ENCODE data around the gene SLC26A6.

Gene SLC26A6

DNA sequence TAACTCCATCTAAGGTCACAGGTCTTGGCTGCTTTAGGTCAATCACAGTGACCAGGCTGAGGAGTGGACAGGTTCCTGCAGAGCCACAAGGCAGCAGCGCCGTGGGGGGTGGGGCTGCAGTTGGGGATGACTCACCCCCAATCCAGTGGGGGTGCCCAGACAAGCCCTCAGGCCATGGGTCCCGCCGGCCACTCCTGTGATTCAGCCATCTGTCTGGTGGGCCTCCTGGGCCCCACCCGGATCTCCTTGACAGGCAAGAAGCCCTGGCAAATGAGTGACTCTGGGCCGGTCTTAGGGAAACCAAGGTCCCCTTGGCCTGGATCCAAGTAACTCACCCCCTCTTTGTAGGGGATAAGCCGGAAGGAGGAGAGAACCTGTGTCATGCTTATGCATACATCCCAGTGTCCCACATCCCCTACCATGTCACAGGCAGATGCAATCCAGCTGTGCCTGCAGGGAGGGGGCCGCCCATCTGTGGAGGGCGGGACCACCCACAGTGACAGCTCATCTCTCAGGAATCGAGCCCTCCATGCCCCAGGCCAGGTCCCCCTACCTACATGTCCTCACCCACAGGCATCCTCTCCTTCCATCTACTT, 39.6 kb downstream of the SLC26A6 start:
- DNase-seq (ENCODE audit: low read depth in 2 of 2): peak; percentile 59 to 97
- peak overlapping the region in 1 of 2 donors; percentile 61 for H3K4me3 ChIP-seq (replicated peaks in 1 of 2; ENCODE audit: low read depth in 2 of 2, low read length in 2 of 2)

DNA sequence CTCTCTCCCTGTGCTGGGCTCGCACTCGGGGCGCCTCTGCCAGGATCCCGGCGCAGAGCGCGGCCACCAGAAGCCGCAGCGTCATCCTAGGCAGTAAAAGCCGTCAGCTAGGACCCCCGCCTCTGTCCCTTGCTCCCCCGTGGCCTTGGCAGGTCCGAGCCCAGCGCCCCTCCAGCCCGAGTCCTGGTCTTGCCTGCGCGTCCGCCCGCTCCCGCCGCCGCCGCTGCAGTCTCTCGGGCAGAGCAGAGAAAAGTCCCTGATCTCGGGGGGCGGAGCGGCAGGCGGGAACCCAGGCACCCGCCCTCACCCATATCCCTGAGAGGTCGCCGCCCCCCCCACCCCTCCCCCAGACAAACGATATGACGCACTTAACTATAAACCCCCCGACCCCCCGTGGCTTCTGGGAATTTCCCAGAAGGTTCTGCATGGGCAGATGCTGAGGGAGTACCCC, 40.2 kb downstream of the SLC26A6 start, which contains the start of gene COL7A1:
Gene COL7A1 (minus strand): TSS at position 255 of the 451 bp plus-strand sequence. CDS start 170 bp downstream, at position 85.
- peak within 1 kb of the TSS; percentile 23 to 61 for H3K4me3 ChIP-seq (replicated peaks in 1 of 2; ENCODE audit: low read depth in 2 of 2, low read length in 2 of 2)
- DNase-seq (ENCODE audit: low read depth in 2 of 2): no peak
- TF ChIP-seq, protein P1, sequence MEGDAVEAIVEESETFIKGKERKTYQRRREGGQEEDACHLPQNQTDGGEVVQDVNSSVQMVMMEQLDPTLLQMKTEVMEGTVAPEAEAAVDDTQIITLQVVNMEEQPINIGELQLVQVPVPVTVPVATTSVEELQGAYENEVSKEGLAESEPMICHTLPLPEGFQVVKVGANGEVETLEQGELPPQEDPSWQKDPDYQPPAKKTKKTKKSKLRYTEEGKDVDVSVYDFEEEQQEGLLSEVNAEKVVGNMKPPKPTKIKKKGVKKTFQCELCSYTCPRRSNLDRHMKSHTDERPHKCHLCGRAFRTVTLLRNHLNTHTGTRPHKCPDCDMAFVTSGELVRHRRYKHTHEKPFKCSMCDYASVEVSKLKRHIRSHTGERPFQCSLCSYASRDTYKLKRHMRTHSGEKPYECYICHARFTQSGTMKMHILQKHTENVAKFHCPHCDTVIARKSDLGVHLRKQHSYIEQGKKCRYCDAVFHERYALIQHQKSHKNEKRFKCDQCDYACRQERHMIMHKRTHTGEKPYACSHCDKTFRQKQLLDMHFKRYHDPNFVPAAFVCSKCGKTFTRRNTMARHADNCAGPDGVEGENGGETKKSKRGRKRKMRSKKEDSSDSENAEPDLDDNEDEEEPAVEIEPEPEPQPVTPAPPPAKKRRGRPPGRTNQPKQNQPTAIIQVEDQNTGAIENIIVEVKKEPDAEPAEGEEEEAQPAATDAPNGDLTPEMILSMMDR (IDR thresholded peaks at IDR 0.05; ENCODE audit: low read depth, low read length): no peak

More for the DNA sequence above, 39.6 kb downstream of the SLC26A6 start:
- TF ChIP-seq, protein P1 (IDR thresholded peaks at IDR 0.05; ENCODE audit: low read depth, low read length): no peak

DNA sequence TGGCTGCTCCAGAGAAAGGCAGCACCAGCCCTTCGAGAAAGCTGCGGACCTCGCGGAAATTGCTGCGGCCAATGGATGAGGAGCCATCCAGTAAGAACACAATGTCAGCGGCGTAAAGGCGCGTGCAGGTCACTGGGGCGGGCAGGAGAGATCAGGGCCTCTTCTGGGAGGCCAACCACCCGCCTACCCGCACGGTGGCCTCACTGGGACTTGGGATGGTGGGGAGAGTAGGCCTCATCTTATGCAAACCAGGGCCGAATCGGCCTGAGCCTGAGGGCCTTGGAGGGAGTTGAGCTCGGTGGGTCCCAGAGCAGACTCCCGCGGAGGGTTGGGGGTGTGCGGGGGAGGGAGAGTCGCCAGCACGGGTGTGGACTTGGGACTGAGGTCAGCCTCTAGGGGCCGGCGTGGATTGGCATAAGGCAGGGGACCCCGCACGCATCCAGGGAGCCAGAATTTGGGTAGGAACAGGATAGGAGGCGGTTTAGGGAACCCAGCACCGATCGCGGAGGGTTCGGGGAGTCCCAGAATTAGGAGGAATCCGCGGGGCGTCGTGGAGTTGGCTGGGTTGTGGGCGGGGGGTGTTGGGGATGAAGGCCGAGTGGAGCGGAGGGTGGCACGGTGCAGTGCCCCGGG, 40.7 kb downstream of the SLC26A6 start:
- H3K4me3 ChIP-seq (replicated peaks in 1 of 2; ENCODE audit: low read depth in 2 of 2, low read length in 2 of 2): peak overlapping the region; percentile 23 to 61
- peak in 1 of 2 donors; percentile 36 for DNase-seq (ENCODE audit: low read depth in 2 of 2)
- TF ChIP-seq, protein P1 (IDR thresholded peaks at IDR 0.05; ENCODE audit: low read depth, low read length): no peak

DNA sequence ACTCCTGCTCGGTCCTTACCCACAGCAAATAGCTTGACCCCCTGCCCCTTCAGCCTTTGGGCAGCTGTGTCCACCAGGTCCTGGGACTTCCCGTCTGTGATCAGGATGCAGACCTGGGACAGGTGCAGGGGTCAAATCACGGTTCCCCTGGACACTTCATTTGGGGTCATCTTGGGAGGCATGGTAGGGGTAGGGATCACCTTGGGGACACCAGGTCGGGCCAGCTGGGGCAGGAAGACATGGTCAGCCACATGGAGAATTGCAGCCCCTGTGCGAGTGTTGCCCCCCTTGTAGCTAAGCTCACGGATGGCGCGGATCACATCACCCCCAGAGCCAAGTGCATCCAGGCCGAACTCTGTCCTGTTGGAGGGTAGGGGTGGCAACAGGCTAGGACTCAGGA, 41.9 kb downstream of the SLC26A6 start:
- no peak for DNase-seq (ENCODE audit: low read depth in 2 of 2)
- peak overlapping the region in 1 of 2 donors; percentile 61 for H3K4me3 ChIP-seq (replicated peaks in 1 of 2; ENCODE audit: low read depth in 2 of 2, low read length in 2 of 2)
- TF ChIP-seq, protein P1 (IDR thresholded peaks at IDR 0.05; ENCODE audit: low read depth, low read length): no peak

DNA sequence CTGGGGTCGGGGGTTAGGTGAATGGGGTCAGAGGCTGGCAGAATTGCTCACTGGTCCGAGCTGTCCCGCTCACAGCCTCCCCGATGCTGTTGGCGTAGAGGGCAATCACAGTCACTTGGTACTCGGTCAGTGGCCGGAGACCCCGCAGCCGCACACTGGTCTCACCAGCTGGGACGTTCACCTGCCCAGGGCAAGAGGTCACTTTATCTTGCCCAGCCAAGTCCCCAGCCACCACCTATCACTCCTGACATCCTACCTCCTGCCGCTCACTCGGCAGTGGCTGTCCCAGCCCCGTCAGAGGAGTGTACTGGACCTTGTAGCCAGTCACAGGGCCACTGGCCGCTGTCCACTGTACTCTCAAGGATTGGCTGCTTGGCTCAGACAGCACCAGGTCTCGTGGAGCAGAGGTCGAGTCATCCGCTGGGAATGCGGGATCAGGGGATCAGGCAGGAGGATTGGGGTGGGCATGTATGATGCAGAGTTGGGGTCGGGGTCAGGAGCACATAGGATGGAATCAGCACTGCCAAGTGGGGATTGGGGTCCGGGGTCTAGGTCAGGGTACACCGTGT, 42.7 kb downstream of the SLC26A6 start:
- TF ChIP-seq, protein P1 (IDR thresholded peaks at IDR 0.05; ENCODE audit: low read depth, low read length): no peak
- peak in 1 of 2 donors; percentile 28 for DNase-seq (ENCODE audit: low read depth in 2 of 2)
- H3K4me3 ChIP-seq (replicated peaks in 1 of 2; ENCODE audit: low read depth in 2 of 2, low read length in 2 of 2): peak overlapping the region in 1 of 2 donors; percentile 61

DNA sequence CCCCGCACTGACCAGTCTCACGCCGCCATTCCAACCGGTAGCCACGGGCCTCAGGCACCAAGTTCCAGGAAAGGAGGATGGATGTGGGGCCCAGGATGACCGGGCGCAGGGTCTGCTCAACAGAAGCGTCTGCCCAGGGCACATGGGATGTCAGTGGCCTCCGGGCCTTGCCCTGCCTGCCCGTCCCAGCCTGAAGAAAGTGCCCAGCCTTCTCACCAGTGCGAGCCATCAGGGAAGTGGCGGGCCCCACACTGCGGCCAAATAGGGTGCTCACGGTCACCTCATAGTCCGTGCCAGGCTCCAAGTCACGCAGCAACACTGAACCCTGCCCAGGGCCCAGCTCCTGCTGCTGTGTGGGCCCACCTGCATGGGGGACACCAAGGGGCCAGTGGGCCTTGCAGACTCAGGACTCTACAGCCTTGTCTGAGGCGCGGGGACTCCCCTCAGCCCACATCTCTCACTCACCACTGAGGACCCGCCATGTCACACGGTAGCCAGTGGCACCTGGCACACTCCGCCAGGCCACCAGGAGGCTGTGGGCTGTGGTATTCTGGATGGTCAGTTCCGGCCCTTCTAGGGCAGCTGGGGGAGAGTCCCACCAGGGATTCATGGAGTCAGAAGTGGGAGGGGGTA, 43.3 kb downstream of the SLC26A6 start:
- TF ChIP-seq, protein P1 (IDR thresholded peaks at IDR 0.05; ENCODE audit: low read depth, low read length): no peak
- DNase-seq (ENCODE audit: low read depth in 2 of 2): no peak

More for the DNA sequence above, 43.3 kb downstream of the SLC26A6 start:
- no peak overlapping the region for H3K4me3 ChIP-seq (replicated peaks in 1 of 2; ENCODE audit: low read depth in 2 of 2, low read length in 2 of 2)

All from cardiac fibroblast (primary cell).